HepG2 (cell line): Measurements from ENCODE around the gene PSMD1. TPM values are rescaled to one million over a fixed set of nuclear protein-coding genes. Genes with fewer than 3 reads are reported as not detected.

Experiments used
- BRCA1 ChIP-seq: sonication (generic); formaldehyde crosslinking; IDR thresholded peaks from 2 replicates; pipeline ENCODE4 v1.4.0; 2020; ENCODE audit warnings: missing genetic modification reagents
- CC2D1A ChIP-seq: sonication (generic); formaldehyde crosslinking; IDR thresholded peaks from 2 replicates; pipeline ENCODE4 v1.8.1; 2023; ENCODE audit warnings: mild to moderate bottlenecking, missing genetic modification reagents
- DNMT1 ChIP-seq: sonication (generic); formaldehyde crosslinking; IDR thresholded peaks from 2 replicates; pipeline ENCODE4 v1.5.1; 2020; ENCODE audit warnings: mild to moderate bottlenecking, missing genetic modification reagents
- ELF1 ChIP-seq: sonication (generic); formaldehyde crosslinking; IDR thresholded peaks from 2 replicates; pipeline ENCODE4 v1.4.0; 2020; ENCODE audit warnings: missing genetic modification reagents
- ERF ChIP-seq: IDR thresholded peaks from 2 replicates; pipeline ENCODE4 v1.6.1; 2018; ENCODE audit warnings: missing biosample characterization, missing genetic modification reagents
- GTF3A ChIP-seq: sonication (generic); formaldehyde crosslinking; conservative IDR thresholded peaks from 2 replicates; pipeline ENCODE4 v1.4.0; 2020; ENCODE audit warnings: mild to moderate bottlenecking, missing genetic modification reagents
- KAT2B ChIP-seq: fragments of 150-350 bp; IDR thresholded peaks from 2 replicates; pipeline ENCODE4 v1.6.1; 2014; ENCODE audit warnings: low read depth, low read length, borderline replicate concordance
- KDM4B ChIP-seq: sonication (generic); formaldehyde crosslinking; IDR thresholded peaks from 2 replicates; pipeline ENCODE4 v1.4.0; 2020; ENCODE audit warnings: missing genetic modification reagents
- MBD4 ChIP-seq: IDR thresholded peaks from 2 replicates; pipeline ENCODE4 v1.6.1; 2012; ENCODE audit warnings: low read length, inconsistent platforms, borderline replicate concordance
- MLLT10 ChIP-seq: sonication (generic); formaldehyde crosslinking; IDR thresholded peaks from 2 replicates; pipeline ENCODE4 v1.4.0; 2020; ENCODE audit warnings: missing genetic modification reagents
- MTF2 ChIP-seq: sonication (generic); formaldehyde crosslinking; IDR thresholded peaks from 2 replicates; pipeline ENCODE4 v1.5.0; 2020; ENCODE audit warnings: missing genetic modification reagents, borderline replicate concordance
- MXI1 ChIP-seq: IDR thresholded peaks from 3 replicates; pipeline ENCODE4 v1.6.1; 2012; ENCODE audit warnings: low read depth, low read length, inconsistent platforms, borderline replicate concordance
- PAX8 ChIP-seq: sonication (generic); formaldehyde crosslinking; IDR thresholded peaks from 2 replicates; pipeline ENCODE4 v1.8.0; 2022; ENCODE audit warnings: mild to moderate bottlenecking, missing genetic modification reagents, borderline replicate concordance
- PITX1 ChIP-seq: sonication (generic); formaldehyde crosslinking; IDR thresholded peaks from 2 replicates; pipeline ENCODE4 v1.5.1; 2020; ENCODE audit warnings: mild to moderate bottlenecking, missing genetic modification reagents
- PLRG1 ChIP-seq: fragments of 450-650 bp; conservative IDR thresholded peaks from 2 replicates; pipeline ENCODE4 v1.6.1; 2016
- RCOR2 ChIP-seq: IDR thresholded peaks from 2 replicates; pipeline ENCODE4 v1.6.1; 2016; ENCODE audit warnings: missing biosample characterization, missing genetic modification reagents
- SATB2 ChIP-seq: sonication (generic); formaldehyde crosslinking; IDR thresholded peaks from 2 replicates; pipeline ENCODE4 v1.5.0; 2020; ENCODE audit warnings: missing genetic modification reagents
- SRF ChIP-seq: IDR thresholded peaks from 2 replicates; pipeline ENCODE4 v1.6.1; 2011; ENCODE audit warnings: mild to moderate bottlenecking, low read depth, low read length, moderate library complexity
- SRSF1 ChIP-seq: fragments of 200-400 bp; formaldehyde crosslinking; optimal IDR thresholded peaks from 2 replicates; pipeline ENCODE3; 2017; ENCODE audit warnings: mild to moderate bottlenecking, low read depth, low read length, moderate library complexity
- YEATS2 ChIP-seq: sonication (generic); formaldehyde crosslinking; IDR thresholded peaks from 2 replicates; pipeline ENCODE4 v1.4.0; 2020; ENCODE audit warnings: missing genetic modification reagents, borderline replicate concordance
- ZBED4 ChIP-seq: sonication (generic); formaldehyde crosslinking; IDR thresholded peaks from 2 replicates; pipeline ENCODE4 v1.4.0; 2020; ENCODE audit warnings: missing genetic modification reagents, borderline replicate concordance
- ZFY ChIP-seq: sonication (generic); formaldehyde crosslinking; IDR thresholded peaks from 2 replicates; pipeline ENCODE4 v1.4.0; 2020; ENCODE audit warnings: missing genetic modification reagents
- ZNF121 ChIP-seq: sonication (generic); formaldehyde crosslinking; IDR thresholded peaks from 2 replicates; pipeline ENCODE4 v1.5.0; 2020; ENCODE audit warnings: mild to moderate bottlenecking, missing genetic modification reagents
- ZNF207 ChIP-seq: fragments of 450-650 bp; IDR thresholded peaks from 2 replicates; pipeline ENCODE4 v1.6.1; 2016; ENCODE audit warnings: antibody characterized with exemption, borderline replicate concordance
- ZNF225 ChIP-seq: sonication (generic); formaldehyde crosslinking; IDR thresholded peaks from 2 replicates; pipeline ENCODE4 v1.4.0; 2020; ENCODE audit warnings: mild to moderate bottlenecking, missing genetic modification reagents
- ZNF329 ChIP-seq: sonication (generic); formaldehyde crosslinking; IDR thresholded peaks from 2 replicates; pipeline ENCODE4 v1.9.0; 2021; ENCODE audit warnings: low read depth, mild to moderate bottlenecking, missing genetic modification reagents
- ZNF670 ChIP-seq: sonication (generic); formaldehyde crosslinking; IDR thresholded peaks from 2 replicates; pipeline ENCODE4 v1.8.0; 2022; ENCODE audit warnings: mild to moderate bottlenecking, missing genetic modification reagents, borderline replicate concordance
- ZNF749 ChIP-seq: sonication (generic); formaldehyde crosslinking; IDR thresholded peaks from 2 replicates; pipeline ENCODE4 v1.8.0; 2022; ENCODE audit warnings: mild to moderate bottlenecking, missing genetic modification reagents, moderate library complexity, borderline replicate concordance
- ZNF780A ChIP-seq: sonication (generic); formaldehyde crosslinking; IDR thresholded peaks from 2 replicates; pipeline ENCODE4 v1.8.0; 2022; ENCODE audit warnings: mild to moderate bottlenecking, missing genetic modification reagents, moderate library complexity
- ZSCAN5A ChIP-seq: sonication (generic); formaldehyde crosslinking; IDR thresholded peaks from 2 replicates; pipeline ENCODE4 v1.8.0; 2022; ENCODE audit warnings: mild to moderate bottlenecking, missing genetic modification reagents, borderline replicate concordance
- polyA plus RNA-seq, 8 experiments: library from polyadenylated mRNA; depleted of rRNA in 3 of 8; stranded (reverse) in 7 of 8; unstranded in 1 of 8; fragments of >200 nt; fragmentation: Illumina TruSeq in 4 of 8; extraction: Trizol in 4 of 8; gene quantifications; 2 replicates each; pipeline versions ENCODE4 v1.2.1 to v1.2.3, GENCODE V29; 2011 to 2016; ENCODE audit warnings: low read depth in 4 of 8, missing spikeins in 1 of 8, mixed read lengths in 1 of 8; ENCODE audit not compliant: insufficient read depth in 1 of 8
- total RNA-seq, 5 experiments: library from RNA; depleted of rRNA; stranded (reverse); fragments of >200 nt; fragmentation: Illumina TruSeq; extraction: Trizol; gene quantifications; 2 replicates each; pipeline ENCODE4 v1.2.3, GENCODE V29; 2016; ENCODE audit warnings: low read depth in 1 of 5

The PSMD1 gene
- total and polyA plus RNA-seq, 2 of the 13 experiments (the other 11 are each of a cell fraction or from before 2014, with no cell fraction given) = 136 to 191 TPM

GRCh38 chr2:231047274-231047922 lies 9.3 kb upstream of the PSMD1 start (continued):
- TF ChIP-seq SRSF1 = peak; percentile 1
- TF ChIP-seq MBD4 = no peak
- TF ChIP-seq ZFY = no peak; the same call in 1 of the 2 replicates
- no peak for TF ChIP-seq ZNF121 (CRISPR knock-in tag)
- TF ChIP-seq PLRG1 = no peak
- TF ChIP-seq ELF1 (CRISPR knock-in tag) = no peak
- TF ChIP-seq ZNF780A (CRISPR knock-in tag) = no peak
- no peak for TF ChIP-seq SRF
- no peak for TF ChIP-seq ZNF670 (CRISPR knock-in tag)
- peak; percentile 42; the same call in 1 of the 2 replicates for TF ChIP-seq PITX1
- no peak for TF ChIP-seq ZNF225 (CRISPR knock-in tag)
- TF ChIP-seq CC2D1A (CRISPR knock-in tag) = no peak
- no peak for TF ChIP-seq ERF (CRISPR knock-in tag)
- no peak for TF ChIP-seq SATB2
- no peak for TF ChIP-seq MXI1
- no peak for TF ChIP-seq KDM4B (CRISPR knock-in tag)
- no peak for TF ChIP-seq ZSCAN5A (CRISPR knock-in tag)
- no peak for TF ChIP-seq GTF3A (CRISPR knock-in tag)
- TF ChIP-seq ZNF749 (CRISPR knock-in tag) = 0 out of 2 replicates have a peak, but pooled peaks have one; percentile 33
- no peak for TF ChIP-seq KAT2B
- no peak for TF ChIP-seq BRCA1 (CRISPR knock-in tag)
- TF ChIP-seq DNMT1 (CRISPR knock-in tag) = no peak
- TF ChIP-seq ZNF329 (CRISPR knock-in tag) = no peak
- TF ChIP-seq PAX8 (CRISPR knock-in tag) = no peak
- TF ChIP-seq MLLT10 (CRISPR knock-in tag) = no peak
- TF ChIP-seq RCOR2 = no peak
- TF ChIP-seq ZBED4 (CRISPR knock-in tag) = no peak
- TF ChIP-seq YEATS2 = no peak
- no peak for TF ChIP-seq MTF2 (CRISPR knock-in tag)
- no peak for TF ChIP-seq ZNF207
